NCI-H2196 treated with DMSO at 0.1 percent for 48 hours (cell line): ENCODE data around the gene RPS6KA6.
A peak's percentile ranks its signal among the peaks of the same experiment; 100 is the strongest.

Experiments
- DNase-seq: peaks from one replicate; lab custom pipeline; 2025; ENCODE audit not compliant: unreplicated experiment; lab: John Stamatoyannopoulos, UW

Gene RPS6KA6

GRCh38 chrX:84187533-84188319 lies at the start of gene RPS6KA6:
RPS6KA6 (minus strand) TSS chrX:84188199; CDS start chrX:84187899, 300 bp downstream.
- DNase-seq = peak; percentile 35

GRCh38 chrX:84224741-84225140 lies 36.7 kb upstream of the RPS6KA6 start:
- no peak for DNase-seq

GRCh38 chrX:84223261-84223660 lies 35.3 kb upstream of the RPS6KA6 start:
- DNase-seq = no peak

DNA sequence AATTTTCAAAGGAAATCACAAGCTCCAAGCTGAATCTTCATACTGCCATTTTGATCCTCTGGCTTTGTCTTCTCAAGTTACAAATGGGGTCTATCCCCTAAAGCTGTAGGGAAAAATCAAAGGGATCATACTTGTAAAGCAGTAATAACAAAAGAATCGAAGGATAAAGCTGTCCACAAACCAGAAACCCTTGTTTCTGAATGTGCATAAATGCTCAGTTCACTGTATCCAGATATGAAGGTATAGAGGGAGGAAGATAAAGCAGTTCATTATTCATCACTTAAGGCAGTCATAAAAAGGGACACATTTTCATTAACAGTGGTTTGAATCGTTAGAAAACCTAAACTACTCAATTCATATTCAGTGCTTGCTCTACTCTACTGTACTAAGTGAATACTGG lies 33.2 kb upstream of the RPS6KA6 start:
- DNase-seq = no peak

DNA sequence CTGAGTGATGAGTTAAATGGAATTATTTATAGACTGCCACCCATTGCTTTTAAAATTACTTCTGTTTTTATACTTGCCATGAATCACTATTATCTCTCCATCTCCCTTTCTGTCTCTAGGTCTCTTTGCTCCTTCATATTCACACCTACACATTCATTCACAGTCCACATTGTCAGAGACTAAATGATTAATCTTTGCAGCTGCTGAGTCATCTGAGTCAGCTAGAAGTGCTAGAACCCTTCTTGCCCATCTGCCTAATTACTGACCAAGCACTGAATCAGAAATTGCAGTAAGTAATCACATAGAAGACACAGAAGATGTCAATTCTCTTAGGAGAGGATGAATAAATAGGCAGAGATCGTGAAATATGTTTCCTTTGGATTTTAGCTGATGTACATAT lies 31.6 kb upstream of the RPS6KA6 start:
- no peak for DNase-seq

GRCh38 chrX:84218726-84219125 lies 30.7 kb upstream of the RPS6KA6 start:
- DNase-seq = no peak

DNA sequence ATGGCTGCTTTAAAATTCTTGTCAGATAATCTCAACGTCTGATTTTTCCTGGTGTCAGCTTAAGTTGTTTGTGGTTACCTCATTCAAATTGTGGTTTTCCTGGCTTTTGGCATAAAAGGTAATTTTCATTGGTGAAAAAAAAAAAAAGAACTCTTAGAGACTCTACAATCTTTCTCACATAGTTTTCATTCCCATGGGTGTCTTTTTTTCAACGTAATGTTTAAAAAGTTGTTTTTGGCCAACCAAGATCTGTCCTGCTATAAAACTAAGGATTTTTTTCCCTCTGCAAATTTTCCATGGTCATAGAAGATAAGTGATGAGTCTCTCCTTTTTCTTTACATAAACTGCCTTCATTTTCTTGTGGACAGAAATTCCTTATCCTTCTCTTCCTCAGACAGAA lies 28.9 kb upstream of the RPS6KA6 start:
- no peak for DNase-seq

GRCh38 chrX:84216406-84216805 lies 28.4 kb upstream of the RPS6KA6 start:
- peak; percentile 5 for DNase-seq

GRCh38 chrX:84205276-84205675 lies 17.3 kb upstream of the RPS6KA6 start:
- no peak for DNase-seq

- DNase-seq = no peak
Measured at GRCh38 chrX:84199688-84200087, 11.7 kb upstream of the RPS6KA6 start.

DNA sequence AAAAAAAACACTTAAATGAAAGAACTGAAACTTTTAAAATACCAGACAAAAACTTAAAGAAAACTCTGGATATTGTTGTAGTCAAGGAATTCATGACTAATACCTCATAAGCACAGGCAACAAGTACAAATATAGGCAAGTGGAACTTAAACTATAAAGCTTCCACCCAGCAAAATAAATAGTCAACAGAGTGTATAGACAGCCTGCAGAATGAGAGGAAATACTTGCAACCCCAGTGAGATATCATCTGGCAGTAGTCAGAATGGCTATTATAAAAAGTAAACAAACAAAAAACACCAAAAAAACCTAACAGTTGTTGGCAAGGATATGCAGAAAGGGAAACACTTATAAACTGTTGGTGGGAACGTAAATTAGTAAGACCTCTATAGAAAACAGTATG lies 9.6 kb upstream of the RPS6KA6 start:
- no peak for DNase-seq

GRCh38 chrX:84192006-84192405 lies 4.0 kb upstream of the RPS6KA6 start:
- DNase-seq = no peak

GRCh38 chrX:84189125-84189524 lies 1.1 kb upstream of the RPS6KA6 start:
- no peak for DNase-seq

DNA sequence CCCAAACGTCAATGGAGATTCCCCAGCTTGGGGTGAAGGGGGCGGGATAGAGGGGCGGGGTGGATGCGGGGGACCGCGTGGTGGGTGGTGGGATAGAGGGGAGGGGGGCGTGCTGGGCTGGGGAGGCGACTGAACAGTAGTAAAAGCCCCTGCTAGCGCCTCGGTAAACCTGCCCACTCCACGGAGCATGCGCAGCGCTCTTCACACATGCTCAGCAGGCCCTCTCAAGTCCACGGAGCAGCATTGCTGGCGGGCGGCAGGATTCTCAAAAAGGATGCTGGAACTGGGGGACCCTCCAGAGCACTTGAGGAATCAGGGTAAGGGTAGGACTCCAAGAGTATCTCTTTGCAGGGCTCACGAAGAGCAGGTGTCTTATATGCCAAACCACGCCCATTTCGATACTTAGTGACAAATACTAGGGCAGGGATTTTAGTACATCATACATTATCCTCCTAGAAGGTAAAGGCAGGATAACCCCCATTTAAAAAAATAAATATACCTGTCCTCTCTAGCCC lies 378 bp upstream of the RPS6KA6 start:
- peak; percentile 35 for DNase-seq

DNA sequence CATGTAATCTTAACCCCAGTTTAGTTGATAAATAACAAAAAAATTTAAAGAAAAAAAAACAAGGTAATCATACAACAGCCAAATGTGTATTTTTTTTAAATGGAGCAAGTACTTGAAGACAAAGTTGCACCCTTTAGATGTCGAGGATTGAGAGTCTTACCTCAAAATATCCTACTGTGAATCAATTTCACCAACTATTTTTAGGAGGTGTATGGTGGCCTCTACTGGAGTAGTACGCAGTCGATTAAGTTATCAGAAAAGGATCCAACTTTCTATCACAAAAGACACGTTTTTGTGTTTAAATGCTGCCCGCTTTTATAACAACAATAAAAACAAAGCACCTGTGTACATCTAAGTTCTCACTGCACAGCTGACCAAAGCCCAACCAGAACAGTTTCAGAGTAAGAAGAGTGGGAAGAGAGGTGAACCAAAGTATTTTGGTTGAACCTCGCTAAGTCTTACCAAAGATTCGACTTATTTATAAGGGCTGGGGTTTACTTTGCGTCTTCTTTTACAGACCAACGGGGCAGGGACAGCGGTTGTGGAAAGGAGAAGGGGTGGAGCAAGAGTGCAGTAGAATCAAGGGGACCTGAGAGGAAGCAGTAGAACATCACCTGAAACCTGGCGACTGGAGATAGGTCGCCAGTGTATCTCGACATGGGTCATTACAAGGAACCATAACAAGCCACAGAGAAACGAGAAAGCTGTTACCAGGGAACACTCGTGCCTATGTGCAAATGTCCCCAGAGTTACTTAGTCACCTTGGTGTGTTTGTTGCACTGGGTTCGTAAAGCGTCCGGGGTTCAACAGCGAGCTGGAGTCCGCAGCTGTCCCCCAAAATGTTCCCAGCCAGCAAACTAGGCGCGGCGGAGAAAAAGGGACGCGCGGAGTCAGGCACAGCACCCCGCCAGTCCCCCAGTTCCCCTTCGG lies 1.1 kb downstream of the RPS6KA6 start:
- DNase-seq = no peak

DNA sequence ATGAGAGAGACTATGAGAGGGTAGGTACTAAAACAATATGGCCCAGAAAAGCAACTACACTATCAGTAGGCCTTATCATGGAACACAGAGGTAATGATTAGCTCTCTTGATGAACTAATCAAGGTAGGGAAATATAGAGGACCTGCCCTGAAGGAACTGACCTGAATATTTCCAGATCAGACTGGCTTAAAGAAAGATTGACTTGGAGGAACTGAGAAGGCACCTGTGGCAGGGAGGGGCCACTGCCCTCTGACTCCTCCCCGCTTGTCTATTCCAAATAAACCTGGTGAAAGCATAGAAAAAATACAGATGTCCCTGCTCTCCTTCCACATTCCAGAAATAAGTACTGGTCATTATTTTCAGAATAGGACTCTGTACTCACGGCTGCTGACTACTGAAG lies 5.5 kb downstream of the RPS6KA6 start:
- no peak for DNase-seq

- DNase-seq = no peak
Measured at GRCh38 chrX:84175958-84176357, 12.0 kb downstream of the RPS6KA6 start.

- DNase-seq = no peak
Measured at GRCh38 chrX:84175274-84175673, 12.7 kb downstream of the RPS6KA6 start.

- DNase-seq = no peak
Measured at GRCh38 chrX:84174348-84174747, 13.7 kb downstream of the RPS6KA6 start.

GRCh38 chrX:84170931-84171330 lies 17.1 kb downstream of the RPS6KA6 start:
- no peak for DNase-seq

- no peak for DNase-seq
Measured at GRCh38 chrX:84168574-84168973, 19.4 kb downstream of the RPS6KA6 start.

GRCh38 chrX:84168095-84168494 lies 19.9 kb downstream of the RPS6KA6 start:
- no peak for DNase-seq
